Hepatocyte (in vitro differentiated cells): Measurements from ENCODE around the gene ASGR2. TPM values are rescaled to one million over a fixed set of nuclear protein-coding genes. Genes with fewer than 3 reads are reported as not detected.
A peak's percentile ranks its signal among the peaks of the same experiment; 100 is the strongest.
"Not testable (repeated sequence)": the region's sequence is repeated elsewhere in the genome, so short reads cannot be mapped to it uniquely, and the experiment has no call there.

Experiments
- DNase-seq: peaks from one replicate; pipeline ENCODE4 v3.0.0-alpha.2; 2016; ENCODE audit warnings: low spot score
- H2AFZ ChIP-seq: fragments of 200-600 bp; sonication (generic); 2 replicates; pipeline ENCODE4 v1.6.0; 2016; ENCODE audit warnings: antibody characterized with exemption, mild to moderate bottlenecking
- H3K27ac ChIP-seq: fragments of 200-600 bp; sonication (generic); 2 replicates; pipeline ENCODE4 v1.5.1; 2016; ENCODE audit warnings: mild to moderate bottlenecking
- H3K27me3 ChIP-seq: fragments of 200-600 bp; sonication (generic); 2 replicates; pipeline ENCODE4 v1.6.1; 2016
- H3K36me3 ChIP-seq: fragments of 200-600 bp; sonication (generic); replicated peaks from 2 replicates; pipeline ENCODE4 v1.5.1; 2016; ENCODE audit warnings: low read depth; ENCODE audit not compliant: insufficient read depth
- H3K4me1 ChIP-seq: fragments of 200-600 bp; sonication (generic); 2 replicates; pipeline ENCODE4 v1.5.1; 2016; ENCODE audit warnings: mild to moderate bottlenecking, moderate library complexity; ENCODE audit not compliant: insufficient read depth
- H3K4me2 ChIP-seq: fragments of 200-600 bp; sonication (generic); 2 replicates; pipeline ENCODE4 v1.6.0; 2016
- H3K4me3 ChIP-seq: fragments of 200-600 bp; sonication (generic); 2 replicates; pipeline ENCODE4 v1.5.1; 2016; ENCODE audit warnings: mild to moderate bottlenecking
- H3K79me2 ChIP-seq: fragments of 200-600 bp; sonication (generic); 2 replicates; pipeline ENCODE4 v1.6.0; 2017; ENCODE audit warnings: mild to moderate bottlenecking
- H3K9me2 ChIP-seq: fragments of 200-600 bp; sonication (generic); replicated peaks from 2 replicates; pipeline ENCODE4 v1.6.0; 2017; ENCODE audit warnings: mild to moderate bottlenecking; ENCODE audit not compliant: insufficient read depth
- H3K9me3 ChIP-seq: fragments of 200-600 bp; sonication (generic); 2 replicates; pipeline ENCODE4 v1.5.1; 2016; ENCODE audit warnings: low read depth, mild to moderate bottlenecking
- H4K20me1 ChIP-seq: fragments of 200-600 bp; sonication (generic); 2 replicates; pipeline ENCODE4 v1.6.0; 2016; ENCODE audit warnings: mild to moderate bottlenecking; ENCODE audit not compliant: insufficient read depth, poor library complexity, severe bottlenecking
- EZH2 ChIP-seq: fragments of 200-600 bp; sonication (generic); IDR thresholded peaks from 2 replicates; pipeline ENCODE4 v1.6.1; 2016; ENCODE audit warnings: antibody characterized with exemption, mild to moderate bottlenecking, borderline replicate concordance
- EZH2phosphoT487 ChIP-seq: fragments of 200-600 bp; sonication (generic); IDR thresholded peaks from one replicate; pipeline ENCODE4 v1.6.1; 2018; ENCODE audit warnings: antibody characterized with exemption, mild to moderate bottlenecking, low read depth, moderate library complexity; ENCODE audit not compliant: unreplicated experiment, severe bottlenecking
- whole genome bisulfite sequencing: methylation state at CpG from one replicate; pipeline ENCODE4 v1.1.6; 2016; ENCODE audit warnings: low lambda C conversion rate; ENCODE audit errors: missing lambda C conversion rate; 5-methylcytosine and 5-hydroxymethylcytosine counted together
- polyA plus RNA-seq: library from polyadenylated mRNA; unstranded; fragments of >200 nt; fragmentation: Nextera tagmentation; extraction: Ambion mirVana; gene quantifications from 2 replicates; pipeline ENCODE4 v1.2.1, GENCODE V29; 2016
- total RNA-seq: library from RNA; depleted of rRNA; stranded (reverse); fragments of >200 nt; gene quantifications from 2 replicates; pipeline ENCODE4 v1.2.3, GENCODE V29; 2014
- TF ChIP-seq, protein P1 (sequence below): fragments of 200-600 bp; sonication (generic); IDR thresholded peaks from 2 replicates; pipeline ENCODE4 v1.5.1; 2016; ENCODE audit warnings: antibody characterized with exemption, mild to moderate bottlenecking; ENCODE audit not compliant: poor library complexity

ASGR2 gene, protein sequence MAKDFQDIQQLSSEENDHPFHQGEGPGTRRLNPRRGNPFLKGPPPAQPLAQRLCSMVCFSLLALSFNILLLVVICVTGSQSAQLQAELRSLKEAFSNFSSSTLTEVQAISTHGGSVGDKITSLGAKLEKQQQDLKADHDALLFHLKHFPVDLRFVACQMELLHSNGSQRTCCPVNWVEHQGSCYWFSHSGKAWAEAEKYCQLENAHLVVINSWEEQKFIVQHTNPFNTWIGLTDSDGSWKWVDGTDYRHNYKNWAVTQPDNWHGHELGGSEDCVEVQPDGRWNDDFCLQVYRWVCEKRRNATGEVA
- total RNA-seq (53.5 and 65.5 TPM in 2 replicates), polyA plus RNA-seq (68.2 and 90.6 TPM in 2 replicates)

DNA sequence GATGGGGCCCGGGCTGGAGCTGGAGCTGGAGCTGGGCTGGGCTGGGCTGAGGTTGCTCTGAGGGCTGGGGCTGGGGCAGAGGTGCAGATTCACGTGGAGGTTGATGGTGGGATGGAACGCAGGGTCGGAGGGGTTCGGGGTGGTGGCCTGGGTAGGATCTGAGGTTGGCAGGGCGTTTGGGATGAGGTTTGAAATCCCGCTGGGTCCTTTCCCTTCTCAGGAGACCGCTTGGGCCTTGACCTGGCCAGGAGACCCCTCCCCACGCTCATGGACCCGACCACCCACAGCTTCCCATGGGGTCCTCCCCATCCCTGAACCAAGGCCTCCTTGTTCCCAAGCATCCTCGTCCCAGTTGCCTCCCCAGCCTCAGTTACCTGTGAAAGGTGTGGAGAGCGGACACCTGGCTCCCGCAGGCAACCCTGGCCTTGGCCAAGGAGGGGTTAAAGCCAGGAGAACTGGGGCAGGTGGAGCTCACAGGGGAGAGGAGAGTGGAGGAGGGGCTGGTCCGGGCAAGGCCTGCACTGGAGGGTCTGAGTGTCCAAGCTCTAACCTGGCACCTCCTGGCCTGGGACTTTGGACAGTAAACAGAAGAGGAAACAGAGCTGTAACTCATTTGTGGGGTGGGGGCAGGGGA lies at the start of gene ASGR2:
ASGR2 (minus strand) TSS at position 582 of the 634 bp plus-strand sequence. CDS start 582 bp downstream, outside the sequence.
- WGBS = 70% methylated on average over 14 of the region's 14 CpGs
- peak within 1 kb of the TSS; percentile 55 for H3K4me2 ChIP-seq
- no peak within 1 kb of the TSS for H3K4me3 ChIP-seq
- no peaks in the 10 kb centered on the region for H3K9me3 ChIP-seq
- TF ChIP-seq EZH2phosphoT487 (no peak), EZH2 (no peak)
- TF ChIP-seq, protein P1, sequence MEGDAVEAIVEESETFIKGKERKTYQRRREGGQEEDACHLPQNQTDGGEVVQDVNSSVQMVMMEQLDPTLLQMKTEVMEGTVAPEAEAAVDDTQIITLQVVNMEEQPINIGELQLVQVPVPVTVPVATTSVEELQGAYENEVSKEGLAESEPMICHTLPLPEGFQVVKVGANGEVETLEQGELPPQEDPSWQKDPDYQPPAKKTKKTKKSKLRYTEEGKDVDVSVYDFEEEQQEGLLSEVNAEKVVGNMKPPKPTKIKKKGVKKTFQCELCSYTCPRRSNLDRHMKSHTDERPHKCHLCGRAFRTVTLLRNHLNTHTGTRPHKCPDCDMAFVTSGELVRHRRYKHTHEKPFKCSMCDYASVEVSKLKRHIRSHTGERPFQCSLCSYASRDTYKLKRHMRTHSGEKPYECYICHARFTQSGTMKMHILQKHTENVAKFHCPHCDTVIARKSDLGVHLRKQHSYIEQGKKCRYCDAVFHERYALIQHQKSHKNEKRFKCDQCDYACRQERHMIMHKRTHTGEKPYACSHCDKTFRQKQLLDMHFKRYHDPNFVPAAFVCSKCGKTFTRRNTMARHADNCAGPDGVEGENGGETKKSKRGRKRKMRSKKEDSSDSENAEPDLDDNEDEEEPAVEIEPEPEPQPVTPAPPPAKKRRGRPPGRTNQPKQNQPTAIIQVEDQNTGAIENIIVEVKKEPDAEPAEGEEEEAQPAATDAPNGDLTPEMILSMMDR = no peak
- H3K9me2 ChIP-seq = no peaks in the 10 kb centered on the region
- peaks cover 7% of the 10 kb centered on the region for H3K4me1 ChIP-seq
- peak within 1 kb of the TSS; percentile 81 for H3K27ac ChIP-seq
- H2AFZ ChIP-seq = no peak within 1 kb of the TSS
- DNase-seq = peak; percentile 60
- no peaks in the 10 kb centered on the region for H3K79me2 ChIP-seq
- no peaks in the 10 kb centered on the region for H3K27me3 ChIP-seq
- H3K36me3 ChIP-seq = no peaks in the 10 kb centered on the region
- no peaks in the 10 kb centered on the region for H4K20me1 ChIP-seq

DNA sequence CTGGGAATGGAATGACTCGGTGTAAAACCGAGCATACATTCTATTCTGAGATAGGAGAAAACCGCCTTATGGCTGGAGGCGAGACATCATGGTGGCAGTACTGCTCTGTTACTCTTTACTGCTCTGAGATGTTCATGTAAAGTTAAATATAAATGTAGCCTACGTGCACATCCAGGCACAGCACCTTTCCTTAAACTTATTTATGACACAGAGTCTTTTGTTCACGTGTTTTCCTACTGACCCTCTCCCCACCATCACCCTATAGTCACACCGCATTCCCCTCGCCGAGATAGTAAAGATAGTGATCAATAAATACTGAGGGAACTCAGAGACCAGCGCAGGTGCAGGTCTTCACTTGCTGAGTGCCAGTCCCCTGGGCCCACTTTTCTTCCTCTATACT lies 44.9 kb upstream of the ASGR2 start:
- H4K20me1 ChIP-seq, H3K4me3 ChIP-seq, H3K9me3 ChIP-seq, H3K9me2 ChIP-seq, H3K4me1 ChIP-seq, H3K27me3 ChIP-seq, H2AFZ ChIP-seq, H3K27ac ChIP-seq, H3K79me2 ChIP-seq, H3K36me3 ChIP-seq, H3K4me2 ChIP-seq, DNase-seq: not testable (repeated sequence)
- WGBS = 62% methylated on average over 10 of the region's 10 CpGs

DNA sequence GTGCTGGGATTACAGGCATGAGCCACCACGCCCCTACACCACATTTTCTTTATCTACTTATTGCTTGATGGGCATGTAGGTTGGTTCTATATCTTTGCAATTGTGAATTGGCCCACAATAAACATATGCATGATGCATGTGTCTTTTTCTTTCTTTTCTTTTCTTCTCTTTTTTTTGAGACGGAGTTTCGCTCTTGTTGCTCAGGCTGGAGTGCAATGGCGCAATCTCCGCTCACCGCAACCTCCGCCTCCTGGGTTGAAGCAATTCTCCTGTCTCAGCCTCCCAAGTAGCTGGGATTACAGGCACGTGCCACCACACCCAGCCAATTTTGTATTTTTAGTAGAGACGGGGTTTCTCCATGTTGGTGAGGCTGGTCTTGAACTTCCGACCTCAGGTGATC lies 43.8 kb upstream of the ASGR2 start:
- not testable (repeated sequence) for H3K4me3 ChIP-seq, H3K4me2 ChIP-seq, H3K27me3 ChIP-seq, DNase-seq, H4K20me1 ChIP-seq, H3K79me2 ChIP-seq, H3K27ac ChIP-seq, H2AFZ ChIP-seq, H3K9me3 ChIP-seq, H3K9me2 ChIP-seq, H3K36me3 ChIP-seq, H3K4me1 ChIP-seq
- 94% methylated on average over 10 of the region's 10 CpGs for WGBS

DNA sequence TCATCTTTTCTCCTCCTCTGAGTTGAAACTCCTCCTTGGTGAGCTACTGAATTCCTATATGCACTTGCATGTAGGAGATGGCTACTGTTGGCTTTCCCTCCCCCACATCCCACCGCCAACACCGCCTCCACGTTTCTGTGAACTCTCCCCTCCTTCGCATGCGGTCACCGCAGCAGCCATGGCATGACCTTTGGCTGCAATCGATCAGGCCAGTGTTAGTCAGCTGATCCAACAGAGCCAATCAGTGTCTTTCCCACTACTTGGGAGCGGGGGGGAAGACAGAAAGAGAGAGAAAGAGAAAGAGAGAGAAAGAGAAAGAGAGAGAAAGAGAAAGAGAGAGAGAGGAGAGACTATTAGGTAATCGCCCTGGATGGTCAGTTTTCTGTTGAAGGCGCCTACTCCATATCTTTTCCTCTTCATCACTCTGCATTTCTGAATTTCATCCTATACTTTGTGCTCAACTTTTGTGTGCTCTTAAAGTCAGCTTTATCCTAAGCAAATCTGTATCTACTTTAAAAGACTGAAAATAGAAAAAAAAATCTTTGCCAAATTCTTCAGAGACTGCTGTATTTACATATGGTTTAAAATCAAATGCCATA lies 41.8 kb upstream of the ASGR2 start:
- Histone ChIP-seq H3K27ac (no peak overlapping the region), H3K9me3 (no peaks in the 10 kb centered on the region), H3K79me2 (no peaks in the 10 kb centered on the region), H3K4me3 (no peak overlapping the region), H4K20me1 (no peaks in the 10 kb centered on the region), H3K4me1 (no peaks in the 10 kb centered on the region), H3K4me2 (no peak overlapping the region), H3K27me3 (no peaks in the 10 kb centered on the region), H3K9me2 (no peaks in the 10 kb centered on the region), H3K36me3 (no peaks in the 10 kb centered on the region), H2AFZ (no peak overlapping the region)
- 80% methylated on average over 10 of the region's 10 CpGs for WGBS
- no peak for TF ChIP-seq EZH2phosphoT487
- TF ChIP-seq, protein P1 = no peak
- TF ChIP-seq EZH2 = no peak
- no peak for DNase-seq
